Measurements from ENCODE around the gene GAS2. TPM values are rescaled to one million over a fixed set of nuclear protein-coding genes. Genes with fewer than 3 reads are reported as not detected.

GAS2 gene
- total and polyA plus RNA-seq, 2 of the 4 experiments (the other 2 are of a cell fraction): 0.51 to 0.90 TPM

- Histone ChIP-seq H3K18ac (ENCODE audit: low read depth, low read length) (no peak overlapping the region), H4K5ac (ENCODE audit: low read depth, low read length) (no peak overlapping the region), H4K91ac (ENCODE audit: insufficient read depth, low read depth, low read length) (no peak overlapping the region), H2BK20ac (ENCODE audit: low read depth, low read length) (no peak overlapping the region), H2AFZ (replicated peaks; ENCODE audit: low read length, poor library complexity) (no peak overlapping the region), H3K56ac (ENCODE audit: extremely low read depth, insufficient read depth, low read length) (no peak overlapping the region), H4K20me1 (ENCODE audit: insufficient read depth, low read length) (no peaks in the 10 kb centered on the region), H3K36me3 (ENCODE audit: control insufficient read depth, insufficient read depth, low read length) (no peaks in the 10 kb centered on the region), H2BK15ac (ENCODE audit: low read depth, low read length) (no peak overlapping the region), H3K4ac (ENCODE audit: low read depth, low read length) (no peak overlapping the region), H3K4me2 (ENCODE audit: low read depth, low read length) (no peak overlapping the region), H3K23ac (ENCODE audit: low read depth, low read length) (no peak overlapping the region), H2AK5ac (ENCODE audit: low read depth, low read length) (no peak overlapping the region), H2BK120ac (ENCODE audit: low read depth, low read length) (no peak overlapping the region), H3K79me1 (ENCODE audit: low read depth in 1 of 2, low read length in 2 of 2) (peaks cover 0 to 4% of the 10 kb centered on the region in 2 experiments; a peak in 3 of 4 replicates), H3K9ac (ENCODE audit: low read depth, low read length) (no peak overlapping the region), H2AK9ac (replicated peaks; ENCODE audit: low read depth, low read length, poor library complexity) (no peak overlapping the region), H2BK5ac (ENCODE audit: low read depth, low read length, poor library complexity, severe bottlenecking) (no peak overlapping the region), H3K27ac (ENCODE audit: insufficient read depth, low read length) (no peak overlapping the region), H3K14ac (replicated peaks; ENCODE audit: low read depth, low read length) (no peak overlapping the region), H3K9me1 (ENCODE audit: insufficient read depth, low read length) (no peaks in the 10 kb centered on the region), H3K9me3 (ENCODE audit: control insufficient read depth, insufficient read depth, low read length) (no peaks in the 10 kb centered on the region), H4K8ac (ENCODE audit: low read depth in 2 of 2, low read length in 2 of 2) (no peak overlapping the region), H3K4me3 (ENCODE audit: insufficient read depth, low read depth, low read length) (no peak overlapping the region), H3K4me1 (ENCODE audit: control insufficient read depth, insufficient read depth, low read length) (no peaks in the 10 kb centered on the region), H3K27me3 (ENCODE audit: control insufficient read depth, insufficient read depth, low read length) (no peaks in the 10 kb centered on the region)
- dilution Hi-C loops (cut with HindIII; ENCODE audit: low sequenced_read_pairs, unreplicated experiment) (no loop called here), in situ Hi-C loops (cut with MboI; ENCODE audit: low sequenced_read_pairs) (no loop called here), intact Hi-C loops (cut with micrococcal nuclease) (no loop called here)
- no TSS peak for BruUV-seq (replicated peaks)
- ChIA-PET POLR2A (ENCODE audit: unreplicated experiment) (no interaction called here), CTCF (no interaction called here)
- no peak for TF ChIP-seq RFX5 (IDR thresholded peaks at IDR 0.05; ENCODE audit: low read depth, low read length)
- ATAC-seq (ENCODE audit: low read depth) (no peak), DNase-seq (no peak)
- WGBS, 2 experiments (ENCODE audit: extremely low coverage in 2 of 2, insufficient read length in 1 of 2): no CpG with 5 or more reads among the region's 3 CpGs
These were observed 166.1 kb downstream of the GAS2 start for GRCh38 chr11:22832315-22833015.

All from IMR-90 (cell line).